ENCODE data around the gene HAUS6.

Gene HAUS6

DNA sequence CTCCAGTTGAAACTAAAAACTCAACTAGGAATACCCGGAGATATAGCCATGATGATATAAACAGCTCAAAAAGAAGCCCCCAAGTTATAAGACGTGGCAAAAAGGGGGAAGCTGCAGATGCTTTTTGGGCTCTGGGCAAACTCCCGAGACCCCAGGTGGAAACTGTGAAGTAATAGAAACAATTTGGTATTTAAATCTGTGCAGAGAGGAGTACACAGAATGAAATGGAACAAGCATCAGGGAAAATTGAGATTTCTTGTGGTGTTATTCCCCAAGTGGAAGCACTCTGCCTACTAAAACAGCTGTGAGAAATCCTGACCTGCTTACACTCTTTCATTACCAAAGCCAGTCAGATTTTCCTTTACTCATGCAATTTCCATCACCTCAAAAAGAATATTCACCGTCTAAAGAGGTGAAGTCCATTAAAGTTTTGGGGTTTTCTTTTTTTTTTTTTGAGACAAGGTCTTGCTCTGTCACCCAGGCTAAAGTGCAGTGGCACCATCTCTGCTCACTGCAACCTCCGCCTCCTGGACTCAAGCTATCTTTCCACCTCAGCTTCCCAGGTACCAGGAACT is 93.2 kb downstream of the HAUS6 start:
- Mint-ChIP-seq H3K36me3 (no peaks in the 10 kb centered on the region), H3K4me3 (no peak overlapping the region)
- CTCF ChIA-PET = no interaction called here

More for the DNA sequence above, 93.2 kb downstream of the HAUS6 start:
- Mint-ChIP-seq H3K4me1 (no peaks in the 10 kb centered on the region), H3K27ac (no peak overlapping the region), H3K27me3 (peaks cover 8% of the 10 kb centered on the region), H3K9me3 (no peaks in the 10 kb centered on the region)
- no peak for DNase-seq
